Osteoblast (primary cell): Measurements from ENCODE around the gene DENND1A. TPM values are rescaled to one million over a fixed set of nuclear protein-coding genes. Genes with fewer than 3 reads are reported as not detected.
A peak's percentile ranks its signal among the peaks of the same experiment; 100 is the strongest.

ENCODE experiments used
- DNase-seq: peaks from one replicate; pipeline ENCODE4 v3.0.0; 2011; ENCODE audit warnings: low spot score, mixed read lengths; ENCODE audit not compliant: insufficient read length; ENCODE audit errors: missing footprints
- H2AFZ ChIP-seq: 2 replicates; pipeline ENCODE4 v1.6.0; 2011; ENCODE audit warnings: mild to moderate bottlenecking, low read length
- H3K27ac ChIP-seq: 2 replicates; pipeline ENCODE4 v1.5.1; 2011; ENCODE audit warnings: mild to moderate bottlenecking, low read depth, low read length, moderate library complexity
- H3K27me3 ChIP-seq: 2 replicates; pipeline ENCODE4 v1.6.0; 2012; ENCODE audit warnings: mild to moderate bottlenecking, control low read depth, inconsistent platforms, low read length, moderate library complexity; ENCODE audit not compliant: insufficient read depth
- H3K36me3 ChIP-seq: 2 replicates; pipeline ENCODE4 v1.5.1; 2011; ENCODE audit warnings: mild to moderate bottlenecking, low read length, control low read depth, moderate library complexity; ENCODE audit not compliant: insufficient read depth
- H3K4me1 ChIP-seq: 2 replicates; pipeline ENCODE4 v1.5.1; 2011; ENCODE audit warnings: mild to moderate bottlenecking, low read length, control low read depth, moderate library complexity; ENCODE audit not compliant: insufficient read depth
- H3K4me2 ChIP-seq: 2 replicates; pipeline ENCODE4 v1.6.0; 2011; ENCODE audit warnings: mild to moderate bottlenecking, low read length; ENCODE audit not compliant: insufficient read depth
- H3K4me3 ChIP-seq: fragments of 200-600 bp; sonication (generic); 3 replicates; pipeline ENCODE4 v1.5.1; 2012; ENCODE audit warnings: mild to moderate bottlenecking, low read length, inconsistent platforms; ENCODE audit not compliant: insufficient read depth
- H3K79me2 ChIP-seq: 2 replicates; pipeline ENCODE4 v1.6.0; 2012; ENCODE audit warnings: mild to moderate bottlenecking, low read length, control low read depth, inconsistent platforms; ENCODE audit not compliant: insufficient read depth
- H3K9me3 ChIP-seq: 2 replicates; pipeline ENCODE4 v1.5.1; 2011; ENCODE audit warnings: low read depth, low read length, control low read depth
- H4K20me1 ChIP-seq: 2 replicates; pipeline ENCODE4 v1.6.0; 2012; ENCODE audit warnings: mild to moderate bottlenecking, low read length, control low read depth; ENCODE audit not compliant: insufficient read depth
- CTCF ChIP-seq: IDR thresholded peaks from 2 replicates; pipeline ENCODE4 v1.5.1; 2011; ENCODE audit warnings: mild to moderate bottlenecking, low read depth, low read length, moderate library complexity; ENCODE audit errors: extremely low read depth
- total RNA-seq: library from RNA; depleted of rRNA; stranded (reverse); fragments of >200 nt; gene quantifications from 2 replicates; pipeline ENCODE4 v1.2.3, GENCODE V29; 2012

DENND1A gene
- total RNA-seq, 1 donor, result 14.1 TPM

DNA sequence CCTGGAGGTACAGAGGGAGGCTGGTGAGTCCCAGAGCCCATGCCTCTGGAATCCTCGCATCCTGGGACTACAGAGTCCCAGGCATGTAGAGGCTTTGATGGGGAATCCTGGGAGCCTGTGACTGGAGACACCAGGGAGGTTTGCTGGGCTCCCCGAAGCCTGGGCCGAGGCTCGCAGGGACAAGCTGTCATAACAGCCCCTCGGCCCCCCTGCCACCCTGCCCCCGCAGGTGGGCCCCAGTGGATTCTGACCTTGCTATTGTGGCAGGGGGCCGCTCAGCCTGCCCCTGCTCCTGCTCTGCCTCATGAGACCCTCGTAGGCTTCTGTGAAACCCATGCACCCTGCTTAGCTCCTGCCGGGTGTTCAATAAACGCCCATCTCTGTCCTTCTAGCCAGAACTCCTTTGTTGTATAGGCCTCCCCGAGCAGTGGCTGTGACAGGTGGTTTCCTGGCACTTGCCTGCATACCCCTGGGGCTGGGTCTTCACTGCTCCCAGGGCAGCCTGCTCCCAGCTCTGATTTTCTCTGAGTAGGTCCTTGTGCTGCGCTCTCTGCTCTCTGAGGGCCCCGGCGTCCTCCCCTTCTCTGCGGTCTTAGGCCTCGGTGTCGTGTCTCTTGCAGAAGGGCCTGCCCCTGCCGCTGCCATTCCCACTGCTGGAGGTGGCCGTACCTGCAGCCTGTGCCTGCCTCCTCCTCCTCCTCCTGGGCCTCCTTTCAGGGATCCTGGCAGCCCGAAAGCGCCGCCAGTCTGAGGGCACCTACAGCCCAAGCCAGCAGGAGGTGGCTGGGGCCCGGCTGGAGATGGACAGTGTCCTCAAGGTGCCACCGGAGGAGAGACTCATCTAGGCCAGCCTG lies 553.5 kb downstream of the DENND1A start:
- Histone ChIP-seq H3K79me2 (no peaks in the 10 kb centered on the region), H3K4me2 (no peak overlapping the region), H3K4me3 (no peak overlapping the region), H2AFZ (no peak overlapping the region), H3K27me3 (peaks cover 37% of the 10 kb centered on the region), H4K20me1 (no peaks in the 10 kb centered on the region), H3K9me3 (no peaks in the 10 kb centered on the region), H3K27ac (no peak overlapping the region), H3K4me1 (no peaks in the 10 kb centered on the region), H3K36me3 (no peaks in the 10 kb centered on the region)
- peak; percentile 87 for DNase-seq
- no peak for TF ChIP-seq CTCF

DNA sequence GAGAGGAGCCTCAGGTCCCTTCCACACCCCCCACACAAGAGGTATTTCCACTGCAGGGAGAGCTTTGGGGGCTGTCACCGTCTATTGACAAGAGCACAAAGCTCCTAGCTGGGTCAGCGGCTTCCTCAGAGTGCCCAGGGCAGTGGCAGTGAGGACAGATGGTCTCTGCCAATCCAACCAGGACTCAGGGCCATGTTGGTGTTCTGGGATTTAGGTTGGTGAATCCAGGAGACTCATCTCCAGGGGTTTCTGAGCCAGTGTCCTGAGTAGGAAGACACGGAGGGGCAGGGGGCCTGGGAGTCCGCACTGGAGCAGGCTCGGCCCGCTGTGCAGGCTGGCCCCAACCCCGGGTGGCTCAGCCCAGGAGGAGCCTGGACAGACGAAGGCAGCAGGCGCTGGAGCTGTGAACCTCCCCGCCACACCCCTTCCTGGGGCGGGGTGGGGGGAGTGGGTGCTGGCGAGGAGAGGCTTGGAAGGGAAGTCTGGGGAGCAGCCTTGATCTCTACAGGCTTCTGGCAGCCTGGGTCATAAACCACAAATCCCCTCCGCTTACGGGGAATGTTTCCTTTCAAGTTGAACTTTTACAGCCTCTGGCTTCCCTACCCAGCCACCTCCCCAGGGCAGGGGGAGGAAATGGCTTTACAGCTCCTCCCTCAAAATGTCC lies 554.3 kb downstream of the DENND1A start:
- peak; percentile 92 for DNase-seq
- no peak overlapping the region for H2AFZ ChIP-seq

GRCh38 chr9:123373946-123374345 lies 556.0 kb downstream of the DENND1A start:
- no peak overlapping the region for H2AFZ ChIP-seq
- no peaks in the 10 kb centered on the region for H3K4me1 ChIP-seq
- TF ChIP-seq CTCF, result no peak
- H3K27me3 ChIP-seq, result peaks cover 41% of the 10 kb centered on the region
- no peak overlapping the region for H3K4me3 ChIP-seq
- no peaks in the 10 kb centered on the region for H3K79me2 ChIP-seq
- DNase-seq, result peak; percentile 90
- no peak overlapping the region for H3K27ac ChIP-seq
- H3K36me3 ChIP-seq, result no peaks in the 10 kb centered on the region
- no peaks in the 10 kb centered on the region for H4K20me1 ChIP-seq
- no peaks in the 10 kb centered on the region for H3K9me3 ChIP-seq
- H3K4me2 ChIP-seq, result no peak overlapping the region

More for the DNA sequence above, 554.3 kb downstream of the DENND1A start:
- no peaks in the 10 kb centered on the region for H3K4me1 ChIP-seq
- H3K9me3 ChIP-seq, result no peaks in the 10 kb centered on the region
- no peaks in the 10 kb centered on the region for H3K36me3 ChIP-seq
- H3K27me3 ChIP-seq, result peaks cover 37% of the 10 kb centered on the region
- H3K27ac ChIP-seq, result no peak overlapping the region
- no peak overlapping the region for H3K4me3 ChIP-seq
- H4K20me1 ChIP-seq, result no peaks in the 10 kb centered on the region
- no peaks in the 10 kb centered on the region for H3K79me2 ChIP-seq
- H3K4me2 ChIP-seq, result no peak overlapping the region
- TF ChIP-seq CTCF, result no peak

GRCh38 chr9:123373447-123373923 lies 556.4 kb downstream of the DENND1A start:
- no peak for TF ChIP-seq CTCF
- Histone ChIP-seq H3K4me2 (no peak overlapping the region), H3K4me3 (no peak overlapping the region), H3K27me3 (peaks cover 42% of the 10 kb centered on the region), H3K4me1 (no peaks in the 10 kb centered on the region), H3K27ac (no peak overlapping the region), H3K79me2 (no peaks in the 10 kb centered on the region), H3K36me3 (no peaks in the 10 kb centered on the region), H4K20me1 (no peaks in the 10 kb centered on the region), H2AFZ (no peak overlapping the region), H3K9me3 (no peaks in the 10 kb centered on the region)
- DNase-seq, result peak; percentile 82
